Umbilical cord (tissue), 2 donors: ENCODE data around the gene SPOPL. TPM values are rescaled to one million over a fixed set of nuclear protein-coding genes. Genes with fewer than 3 reads are reported as not detected.
"Not testable (repeated sequence)": the region's sequence is repeated elsewhere in the genome, so short reads cannot be mapped to it uniquely, and the experiment has no call there.

Experiments used
- DNase-seq: peaks from one replicate; pipeline ENCODE4 v3.0.0-alpha.2; 2015; ENCODE audit warnings: low spot score
- total RNA-seq: library from RNA; depleted of rRNA; stranded (reverse); fragments of >200 nt; gene quantifications from one replicate; pipeline ENCODE4 v1.2.3, GENCODE V29; 2014; ENCODE audit warnings: low replicate concordance; ENCODE audit not compliant: insufficient read depth

Gene SPOPL
- 32.7 TPM for total RNA-seq

GRCh38 chr2:138501425-138502254, at the start of gene SPOPL:
SPOPL (plus strand) TSS chr2:138501770; CDS start chr2:138550217, 48,447 bp downstream.
- DNase-seq = peak; percentile 94

- no peak for DNase-seq
These were observed 49.2 kb upstream of the SPOPL start for GRCh38 chr2:138452324-138452723.

- DNase-seq = no peak
These were observed 47.8 kb upstream of the SPOPL start for GRCh38 chr2:138453815-138454214.

GRCh38 chr2:138454761-138455160, 46.8 kb upstream of the SPOPL start:
- DNase-seq = no peak

- no peak for DNase-seq
These were observed 46.3 kb upstream of the SPOPL start for GRCh38 chr2:138455275-138455674.

GRCh38 chr2:138455691-138456090, 45.9 kb upstream of the SPOPL start:
- DNase-seq = no peak

GRCh38 chr2:138462689-138463088, 38.9 kb upstream of the SPOPL start:
- DNase-seq = not testable (repeated sequence)

- DNase-seq = no peak
These were observed 33.0 kb upstream of the SPOPL start for GRCh38 chr2:138468617-138469016.

- DNase-seq = no peak
These were observed 32.2 kb upstream of the SPOPL start for GRCh38 chr2:138469411-138469810.

GRCh38 chr2:138470941-138471340, 30.6 kb upstream of the SPOPL start:
- DNase-seq = no peak

- peak; percentile 57 for DNase-seq
These were observed 27.3 kb upstream of the SPOPL start for GRCh38 chr2:138474100-138474825.

GRCh38 chr2:138475277-138475776, 26.2 kb upstream of the SPOPL start:
- DNase-seq = no peak

- DNase-seq = no peak
These were observed 25.4 kb upstream of the SPOPL start for GRCh38 chr2:138476186-138476585.

GRCh38 chr2:138476940-138477339, 24.6 kb upstream of the SPOPL start:
- DNase-seq = no peak

- DNase-seq = not testable (repeated sequence)
These were observed 18.8 kb upstream of the SPOPL start for GRCh38 chr2:138482796-138483195.

GRCh38 chr2:138485019-138485418, 16.6 kb upstream of the SPOPL start:
- no peak for DNase-seq

GRCh38 chr2:138486363-138487198, 15.0 kb upstream of the SPOPL start:
- no peak for DNase-seq

GRCh38 chr2:138490673-138491494, 10.7 kb upstream of the SPOPL start:
- DNase-seq = peak; percentile 21

GRCh38 chr2:138491495-138491862, 10.1 kb upstream of the SPOPL start:
- DNase-seq = no peak

- no peak for DNase-seq
These were observed 9.4 kb upstream of the SPOPL start for GRCh38 chr2:138492160-138492559.

GRCh38 chr2:138493334-138493733, 8.2 kb upstream of the SPOPL start:
- no peak for DNase-seq
